Measurements from ENCODE around the gene MAP6. TPM values are rescaled to one million over a fixed set of nuclear protein-coding genes. Genes with fewer than 3 reads are reported as not detected.
A peak's percentile ranks its signal among the peaks of the same experiment; 100 is the strongest.

Gene MAP6
- total and polyA plus RNA-seq, 9 of the 15 experiments (the other 6 are each of a cell fraction or from before 2014, with no cell fraction given) = not detected

GRCh38 chr11:75565221-75565814 lies 103.5 kb downstream of the MAP6 start:
- 0 out of 2 replicates have a peak, but pooled peaks have one; percentile 29 for TF ChIP-seq POLR2G (IDR thresholded peaks at IDR 0.05; ENCODE audit: low read depth, low read length)
- no peak for TF ChIP-seq MCM2 (IDR thresholded peaks at IDR 0.05; ENCODE audit: low read depth)
- peak; percentile 58 for TF ChIP-seq ATF3 (IDR thresholded peaks at IDR 0.05)
- TF ChIP-seq ATF3 (CRISPR knock-in tag; conservative IDR thresholded peaks at IDR 0.05) = no peak
- TF ChIP-seq JUND (IDR thresholded peaks at IDR 0.05; ENCODE audit: borderline replicate concordance, low read depth, low read length) = peak; percentile 24; the same call in 1 of the 2 replicates
- no peak for TF ChIP-seq JUND (tag; IDR thresholded peaks at IDR 0.05; ENCODE audit: borderline replicate concordance, low read depth, low read length)
- no peak for TF ChIP-seq MEIS2 (IDR thresholded peaks at IDR 0.05; ENCODE audit: partially characterized antibody)
- BruUV-seq (replicated peaks) = no TSS peak
- Histone ChIP-seq H3K36me3 (ENCODE audit: control insufficient read depth, insufficient read depth, low read length) (peaks cover 62% of the 10 kb centered on the region), H3K4me1 (replicated peaks in 1 of 2; ENCODE audit: control insufficient read depth in 2 of 2, insufficient read depth in 2 of 2, low read length in 2 of 2) (peaks cover 29 to 43% of the 10 kb centered on the region in 2 experiments), H4K20me1 (replicated peaks; ENCODE audit: control insufficient read depth, insufficient read depth, low read length) (no peaks in the 10 kb centered on the region), H3K9me1 (ENCODE audit: control insufficient read depth, insufficient read depth, low read length) (peaks cover 4% of the 10 kb centered on the region), H3K27me3 (ENCODE audit: control insufficient read depth in 2 of 2, insufficient read depth in 2 of 2, low read length in 2 of 2) (no peaks in the 10 kb centered on the region), H3K27ac (ENCODE audit: extremely low read depth, low read depth, low read length) (peak overlapping the region; percentile 77; the same call in 2 of the 3 replicates), H3K9me3 (replicated peaks; ENCODE audit: control insufficient read depth, insufficient read depth, low read depth, low read length) (no peaks in the 10 kb centered on the region), H3K79me2 (ENCODE audit: control insufficient read depth, insufficient read depth, low read length) (peaks cover 43% of the 10 kb centered on the region), H3K4me3 (no peak overlapping the region), H2AFZ (ENCODE audit: low read depth, low read length) (no peak overlapping the region), H3K4me2 (ENCODE audit: insufficient read depth, low read length) (0 out of 2 replicates have a peak overlapping the region, but pooled peaks have one; percentile 88), H3K9ac (ENCODE audit: insufficient read depth in 1 of 2, low read depth in 2 of 2, low read length in 2 of 2) (peak overlapping the region; percentile 22 to 94; a peak in 2 of 4 replicates)
- POLR2A ChIA-PET = interaction anchor here (0.8 to 10.5 kb wide), 3 partner anchors 7 to 20 kb away, joined by 3 to 115 read pairs (median 4); no protein-coding TSS in a partner anchor
- DNase-seq (ENCODE audit: extremely low read depth in 1 of 4, low spot score in 3 of 4) (no peak), FAIRE-seq (no peak), ATAC-seq (no peak)
- intact Hi-C loops (cut with micrococcal nuclease) = no loop called here
- 84% methylated on average over 5 of the region's 5 CpGs for WGBS (ENCODE audit: insufficient coverage, low coverage, missing lambda C conversion rate)
- in situ Hi-C loops (cut with MboI) = no loop called here
- CTCF ChIA-PET (ENCODE audit: low intra/inter-chr PET ratio) = no interaction called here

Data from K562 (cell line).